Measurements from ENCODE around the gene GLTPD2.
A peak's percentile ranks its signal among the peaks of the same experiment; 100 is the strongest.
"Not testable (repeated sequence)": the region's sequence is repeated elsewhere in the genome, so short reads cannot be mapped to it uniquely, and the experiment has no call there.

The GLTPD2 gene

DNA sequence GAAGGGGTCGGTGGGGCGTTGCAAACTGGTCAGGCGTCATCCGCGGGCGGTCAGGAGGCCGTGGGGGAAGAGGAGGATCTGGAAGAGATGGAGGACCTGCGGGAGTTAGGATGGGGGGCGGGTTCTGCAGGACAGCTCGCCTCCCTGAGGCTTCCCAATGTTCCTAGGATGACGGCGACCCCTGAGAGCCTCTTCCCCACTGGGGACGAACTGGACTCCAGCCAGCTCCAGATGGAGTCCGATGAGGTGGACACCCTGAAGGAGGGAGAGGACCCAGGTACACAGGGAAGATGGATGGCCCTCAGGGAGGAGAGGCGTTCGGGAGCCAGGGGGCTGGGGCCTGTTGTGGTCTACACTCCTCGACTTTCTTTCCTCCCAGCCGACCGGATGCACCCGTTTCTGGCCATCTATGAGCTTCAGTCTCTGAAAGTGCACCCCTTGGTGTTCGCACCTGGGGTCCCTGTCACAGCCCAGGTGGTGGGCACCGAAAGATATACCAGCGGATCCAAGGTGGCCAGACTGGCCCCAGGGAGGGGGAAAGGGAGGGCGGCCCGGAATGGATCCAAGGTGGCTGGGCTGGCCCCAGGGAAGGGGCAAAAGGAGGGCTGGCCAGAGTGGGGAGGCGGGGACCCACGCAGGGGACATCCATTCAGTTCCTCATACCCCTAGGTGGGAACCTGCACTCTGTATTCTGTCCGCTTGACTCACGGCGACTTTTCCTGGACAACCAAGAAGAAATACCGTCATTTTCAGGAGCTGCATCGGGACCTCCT is 19.0 kb downstream of the GLTPD2 start:
- DNase-seq (ENCODE audit: low spot score) (no peak), FAIRE-seq (no peak)

DNA sequence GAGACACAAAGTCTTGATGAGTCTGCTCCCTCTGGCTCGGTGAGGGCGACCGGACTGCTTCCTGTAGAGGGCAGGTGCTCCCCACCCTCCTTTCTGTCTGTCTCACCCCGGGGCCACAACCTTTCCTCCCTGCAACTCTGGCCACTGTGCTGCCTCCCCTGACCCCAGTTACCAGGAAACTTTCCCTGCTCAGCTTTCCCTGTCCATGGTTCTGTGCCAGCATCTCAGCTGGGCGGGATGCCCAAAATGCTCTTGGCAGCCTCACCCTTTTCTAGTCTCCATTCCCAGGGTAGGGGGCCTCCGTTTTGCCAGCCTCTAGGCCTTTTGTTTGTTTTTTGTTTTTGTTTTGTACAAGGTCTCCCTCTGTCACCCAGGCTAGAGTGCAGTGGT is 19.6 kb downstream of the GLTPD2 start:
- FAIRE-seq (no peak), DNase-seq (ENCODE audit: low spot score) (no peak)

DNA sequence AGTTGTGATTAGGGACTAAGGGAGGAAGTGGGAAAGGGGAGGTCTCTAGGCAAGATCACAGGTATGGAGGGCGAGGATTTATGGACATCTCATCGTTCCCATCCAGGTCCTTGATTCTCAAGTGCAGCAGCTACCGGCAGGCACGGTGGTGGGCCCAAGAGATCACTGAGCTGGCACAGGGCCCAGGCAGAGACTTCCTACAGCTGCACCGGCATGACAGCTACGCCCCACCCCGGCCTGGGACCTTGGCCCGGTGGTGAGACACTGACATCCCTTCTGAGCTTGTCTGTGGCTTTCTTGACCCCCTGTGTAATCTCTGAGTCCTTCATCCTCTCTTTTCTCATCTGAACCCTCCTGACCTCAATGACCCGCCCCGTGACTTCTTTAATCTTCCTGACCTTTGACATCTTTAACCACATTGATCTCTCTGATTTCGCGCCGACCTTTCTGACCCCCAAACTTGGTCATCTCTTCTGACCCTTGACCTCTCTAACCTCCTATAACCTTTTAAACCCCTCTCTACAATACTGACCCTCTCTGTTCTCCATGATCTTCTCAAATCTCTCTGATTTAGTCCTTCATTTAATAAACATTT is 22.0 kb downstream of the GLTPD2 start:
- DNase-seq (ENCODE audit: low spot score), result no peak
- FAIRE-seq, result no peak

DNA sequence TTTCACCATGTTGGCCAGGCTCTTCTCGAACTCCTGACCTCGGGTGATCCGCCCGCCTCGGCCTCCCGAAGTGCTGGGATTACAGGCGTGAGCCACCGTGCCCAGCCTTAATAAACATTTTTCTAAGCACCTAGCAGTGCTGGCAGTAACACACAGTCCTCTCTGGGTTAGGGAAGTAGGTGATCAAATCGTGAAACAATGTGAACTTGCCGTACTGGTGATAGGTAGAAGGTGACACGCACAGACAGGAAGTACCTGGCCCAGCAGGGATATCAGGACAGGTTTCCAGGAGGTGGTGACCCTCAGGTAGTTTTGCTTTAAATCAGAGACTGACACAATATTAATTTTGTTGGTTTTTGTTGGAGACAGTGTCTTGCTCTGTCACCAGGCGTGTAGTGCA is 22.7 kb downstream of the GLTPD2 start:
- FAIRE-seq (no peak), DNase-seq (ENCODE audit: low spot score) (no peak)

DNA sequence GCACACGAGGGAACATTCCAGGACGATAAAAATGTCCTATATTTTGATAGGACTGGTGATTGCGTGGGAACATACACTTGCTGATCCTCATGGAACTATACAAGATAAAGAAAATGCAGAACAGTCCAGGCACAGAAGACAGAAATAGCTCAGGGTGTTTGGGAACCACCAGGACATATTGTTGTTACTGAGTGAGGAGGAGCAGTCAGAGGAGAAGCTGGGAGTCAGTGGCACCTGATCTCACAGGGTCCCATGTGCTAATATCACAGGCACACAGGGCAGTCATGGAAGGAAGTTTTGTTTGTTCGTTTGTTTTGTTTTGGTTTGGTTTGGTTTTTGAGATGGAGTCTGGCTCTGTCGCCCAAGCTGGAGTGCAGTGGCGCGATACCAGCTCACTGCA is 23.9 kb downstream of the GLTPD2 start:
- no peak for DNase-seq (ENCODE audit: low spot score)
- no peak for FAIRE-seq

DNA sequence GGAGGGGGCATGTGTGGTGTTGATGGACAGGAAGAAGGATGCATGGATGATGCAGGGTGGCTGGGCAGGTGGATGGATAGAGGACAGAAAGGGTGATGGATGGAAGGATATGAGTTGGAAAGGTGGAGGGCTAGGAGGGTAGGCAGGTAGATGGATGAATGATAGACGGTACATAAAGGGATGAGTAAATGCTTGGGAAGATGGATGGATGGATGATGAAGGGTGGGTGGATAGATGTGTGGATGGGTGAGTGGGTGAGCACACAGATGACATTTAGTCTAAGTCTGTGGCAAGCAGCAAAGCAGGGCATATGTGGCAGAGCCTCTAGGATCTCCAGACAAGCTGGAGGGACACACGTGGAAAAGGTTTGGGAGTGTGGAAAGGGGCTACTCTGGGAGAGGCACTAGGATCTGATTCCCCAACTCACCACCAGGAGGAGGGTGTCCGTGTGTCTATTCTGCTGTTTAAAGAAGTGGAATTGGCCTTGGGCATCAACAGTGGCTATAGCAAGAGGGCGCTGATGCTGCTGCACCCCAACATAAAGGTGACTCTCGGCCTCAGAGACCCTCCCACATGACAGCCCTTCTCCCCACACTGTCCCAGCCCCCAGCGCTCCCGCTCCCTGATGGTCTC is 26.4 kb downstream of the GLTPD2 start:
- FAIRE-seq (no peak), DNase-seq (ENCODE audit: low spot score) (no peak)

DNA sequence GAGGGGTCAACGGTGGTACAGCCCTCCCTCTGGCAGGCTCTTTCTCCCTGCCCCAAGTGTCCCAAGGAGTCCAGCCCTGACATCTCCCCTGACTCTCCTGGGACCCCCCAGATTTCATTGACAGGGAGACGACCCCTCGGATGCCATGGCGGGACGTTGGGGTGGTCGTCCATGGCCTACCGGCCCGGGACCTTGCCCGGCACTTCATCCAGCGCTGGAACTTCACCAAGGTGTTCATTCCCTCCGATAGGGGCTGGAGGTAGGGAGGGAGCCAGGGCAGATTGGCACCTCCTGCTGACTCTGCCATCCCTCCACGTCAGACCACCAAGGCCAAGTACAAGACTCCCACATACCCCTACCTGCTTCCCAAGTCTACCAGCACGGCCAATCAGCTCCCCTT is 28.1 kb downstream of the GLTPD2 start:
- DNase-seq (ENCODE audit: low spot score) (no peak), FAIRE-seq (no peak)

DNA sequence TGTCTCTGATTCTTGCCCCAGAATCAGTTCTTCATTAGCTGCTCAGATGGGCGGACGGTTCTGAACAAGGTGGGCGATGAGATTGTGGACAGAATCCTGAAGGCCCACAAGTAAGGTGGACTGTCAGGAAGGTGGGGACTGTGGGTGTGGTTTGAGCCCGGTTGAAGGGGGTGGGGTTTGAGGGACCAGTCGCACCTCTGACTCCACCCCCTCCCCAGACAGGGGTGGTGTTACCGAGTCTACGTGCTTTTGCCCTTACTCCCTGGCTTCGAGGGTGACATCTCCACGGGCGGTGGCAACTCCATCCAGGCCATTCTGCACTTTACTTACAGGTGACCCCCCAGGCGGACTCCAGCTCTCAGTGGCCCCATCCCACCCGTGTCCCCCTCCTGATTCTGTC is 29.5 kb downstream of the GLTPD2 start:
- DNase-seq (ENCODE audit: low spot score) (no peak), FAIRE-seq (no peak)

DNA sequence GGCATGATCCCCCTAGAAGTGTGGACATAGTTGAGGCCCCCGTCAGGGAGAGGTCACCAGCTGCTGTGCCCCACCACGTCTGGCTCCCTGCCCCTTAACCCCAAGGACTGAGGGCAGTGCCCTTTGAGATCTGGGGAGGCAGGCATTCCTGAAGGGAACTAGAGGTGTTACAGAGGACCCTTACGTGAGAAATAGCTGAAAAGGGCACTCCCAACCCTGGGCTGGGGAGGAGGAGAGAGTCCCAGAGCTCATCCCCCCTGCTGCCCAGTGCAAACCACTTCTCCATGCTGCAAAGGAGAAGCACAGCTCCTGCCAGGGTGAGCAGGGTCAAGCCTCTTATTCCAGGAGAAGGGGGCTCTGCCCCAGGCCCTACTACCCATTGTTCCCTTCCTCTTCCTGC is 34.1 kb downstream of the GLTPD2 start:
- DNase-seq (ENCODE audit: low spot score), result no peak
- no peak for FAIRE-seq

DNA sequence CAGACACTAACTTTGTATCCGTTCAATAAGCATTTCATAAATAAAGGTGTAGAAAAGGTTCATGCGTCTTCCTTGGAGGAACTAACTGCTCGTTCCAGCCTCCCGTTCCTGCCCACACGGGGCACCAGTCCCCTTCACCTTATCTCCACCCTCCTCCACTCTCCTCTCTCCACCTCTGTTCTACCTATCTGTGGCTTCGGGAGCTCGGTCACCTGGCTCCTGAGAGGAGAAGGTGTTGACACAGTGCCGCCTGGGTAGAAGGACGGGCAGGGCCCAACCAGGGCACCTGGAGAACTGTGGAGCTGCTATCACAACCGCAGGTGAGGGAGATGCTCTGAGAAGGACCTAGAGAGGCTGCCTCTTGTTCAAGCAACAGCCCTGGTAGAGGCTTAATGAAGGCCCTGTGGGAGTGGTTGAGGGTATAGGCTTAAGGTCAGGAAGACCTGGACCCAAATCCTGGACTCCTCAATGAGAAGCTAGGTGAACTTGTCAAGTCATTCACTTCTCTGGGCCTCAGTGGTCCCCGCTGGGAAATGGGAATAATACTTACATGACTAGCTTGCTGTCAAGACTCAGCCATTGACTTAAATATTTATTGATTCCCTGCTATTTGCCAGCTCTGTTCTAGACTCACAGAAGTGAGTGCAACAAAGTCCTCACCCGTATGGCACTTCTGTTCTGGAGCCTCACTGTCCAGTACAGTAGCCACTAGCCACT is 34.8 kb downstream of the GLTPD2 start:
- DNase-seq (ENCODE audit: low spot score), result no peak
- no peak for FAIRE-seq

DNA sequence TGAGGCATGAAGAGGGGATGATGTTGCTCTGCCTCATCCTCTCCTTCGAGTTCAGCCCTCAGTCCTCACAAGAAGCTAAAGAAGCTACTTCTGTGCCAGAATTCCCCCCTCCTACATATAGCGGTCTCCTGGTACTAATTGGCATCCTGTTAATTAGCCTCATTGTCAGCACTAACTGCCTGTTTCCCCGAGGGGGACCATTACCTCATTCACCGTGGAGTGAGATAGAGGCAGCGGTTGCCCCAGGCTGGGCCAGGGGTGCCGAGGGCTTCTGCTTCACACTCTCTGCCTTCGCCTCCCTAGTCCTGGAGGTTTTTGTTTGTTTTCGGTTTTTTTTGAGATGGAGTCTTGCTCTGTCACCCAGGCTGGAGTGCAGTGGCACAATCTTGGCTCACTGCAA is 38.6 kb downstream of the GLTPD2 start:
- no peak for FAIRE-seq

DNA sequence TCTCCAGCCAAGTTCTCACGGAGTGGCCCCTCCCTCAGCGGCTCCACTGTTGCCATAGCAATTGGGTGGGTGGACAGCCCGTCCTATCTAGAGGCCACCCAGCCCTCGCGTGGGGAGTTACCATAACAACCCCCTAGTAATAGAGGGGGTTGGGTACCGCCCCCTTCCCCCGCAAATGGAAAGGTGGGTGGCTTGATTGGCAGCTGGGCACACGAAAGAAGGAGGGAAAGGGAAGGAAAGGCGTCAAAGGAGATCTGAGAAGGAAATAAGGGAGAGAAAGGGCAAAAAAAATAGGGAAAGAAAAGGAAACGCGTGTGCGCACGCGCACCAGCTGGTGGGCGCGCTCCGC is 44.0 kb downstream of the GLTPD2 start:
- not testable (repeated sequence) for FAIRE-seq; DNase-seq (ENCODE audit: low spot score)

More for the DNA sequence above, 38.6 kb downstream of the GLTPD2 start:
- no peak for DNase-seq (ENCODE audit: low spot score)

DNA sequence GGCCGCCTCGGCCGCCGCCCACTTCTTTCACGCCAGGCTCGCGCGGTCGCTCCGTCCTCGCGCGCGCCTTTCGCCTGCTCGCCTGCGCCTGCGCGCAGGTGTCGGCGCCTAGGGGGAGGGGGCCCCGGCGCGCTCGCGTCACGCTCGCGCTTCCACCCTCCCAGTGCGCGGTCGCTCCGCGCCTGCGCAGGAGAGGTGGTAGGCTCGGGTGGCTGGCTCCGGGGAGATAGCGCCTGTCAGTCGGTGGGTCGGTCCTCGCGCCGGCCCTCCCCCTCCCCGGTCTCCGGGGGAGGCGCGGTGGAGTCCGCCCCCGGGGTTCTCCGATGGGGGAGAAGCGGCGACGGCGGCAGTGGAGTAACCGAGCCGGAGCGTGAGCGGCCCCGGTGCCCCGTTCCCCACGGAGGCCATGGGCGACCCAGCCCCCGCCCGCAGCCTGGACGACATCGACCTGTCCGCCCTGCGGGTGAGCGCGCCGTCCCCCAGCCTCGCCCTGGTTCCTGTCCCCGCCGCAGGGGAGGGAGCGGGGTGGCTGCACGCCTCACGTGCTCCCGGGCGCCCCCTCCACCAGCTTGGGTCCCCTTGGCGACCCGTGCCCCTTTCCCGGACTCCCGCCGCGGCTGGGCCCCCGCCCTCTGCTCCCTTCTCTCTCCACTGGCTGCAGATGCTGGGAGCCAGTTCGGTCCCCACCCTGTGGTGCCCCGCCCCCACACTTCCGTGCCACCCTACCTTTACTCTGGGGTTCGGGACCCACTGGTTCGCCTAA is 44.6 kb downstream of the GLTPD2 start, which contains the start of gene MINK1:
MINK1 (plus strand) TSS at position 163 of the 763 bp plus-strand sequence; CDS start at position 407, 244 bp downstream.
- FAIRE-seq (no peak), DNase-seq (ENCODE audit: low spot score) (peak; percentile 86)

DNA sequence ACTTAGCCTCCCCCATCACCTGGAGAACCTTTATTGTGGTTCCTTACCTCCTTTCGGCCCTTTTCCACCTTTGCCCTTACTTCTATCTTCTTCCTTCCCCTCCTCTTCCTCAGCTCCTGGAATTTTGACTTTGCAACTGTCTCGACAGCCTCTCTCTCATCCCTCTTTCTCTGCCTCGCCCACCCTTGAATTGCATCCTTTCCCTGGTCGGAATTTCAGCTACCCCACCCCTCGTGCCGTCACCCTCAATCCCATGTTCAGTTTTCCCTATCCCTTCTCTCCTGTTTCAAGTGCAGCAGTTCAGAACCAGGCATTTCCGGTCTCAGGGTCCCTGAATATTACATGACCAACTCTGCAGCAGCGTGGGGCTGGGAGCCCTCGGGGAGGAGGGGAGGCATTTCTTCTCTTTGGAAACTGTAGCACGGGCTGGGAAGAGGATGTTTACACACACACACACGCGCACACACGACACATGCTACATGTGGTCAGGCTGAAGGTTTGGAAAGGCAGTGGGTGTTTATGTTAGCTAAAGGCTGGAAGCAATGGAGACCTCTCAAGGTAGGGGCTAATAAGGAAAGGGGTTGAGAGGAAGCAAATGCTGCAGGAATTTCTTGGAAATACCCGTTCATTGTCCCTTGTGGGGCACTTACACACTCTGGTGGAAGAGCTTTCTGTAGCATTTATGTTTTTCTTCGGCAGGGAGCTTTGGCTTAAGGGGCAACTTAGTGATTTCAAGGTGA is 45.3 kb downstream of the GLTPD2 start:
- DNase-seq (ENCODE audit: low spot score), result peak; percentile 5
- FAIRE-seq, result no peak

DNA sequence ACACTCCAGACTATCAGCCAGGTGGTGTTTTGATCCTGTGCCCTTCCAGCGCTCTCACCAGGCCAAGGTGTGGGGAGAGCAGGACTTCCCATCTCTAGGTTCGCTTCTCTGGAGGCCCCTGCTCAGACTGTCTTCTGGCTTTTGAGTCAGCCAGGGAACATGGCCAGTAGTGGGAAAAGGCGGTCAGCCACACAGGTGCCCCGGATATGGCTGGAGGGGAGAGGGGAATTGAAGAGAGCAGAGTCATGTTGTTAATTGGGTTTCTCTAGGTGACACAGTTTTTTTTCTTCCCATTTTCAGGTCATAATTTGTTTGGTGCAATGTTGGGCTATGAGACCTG is 45.9 kb downstream of the GLTPD2 start:
- DNase-seq (ENCODE audit: low spot score) (no peak), FAIRE-seq (no peak)

DNA sequence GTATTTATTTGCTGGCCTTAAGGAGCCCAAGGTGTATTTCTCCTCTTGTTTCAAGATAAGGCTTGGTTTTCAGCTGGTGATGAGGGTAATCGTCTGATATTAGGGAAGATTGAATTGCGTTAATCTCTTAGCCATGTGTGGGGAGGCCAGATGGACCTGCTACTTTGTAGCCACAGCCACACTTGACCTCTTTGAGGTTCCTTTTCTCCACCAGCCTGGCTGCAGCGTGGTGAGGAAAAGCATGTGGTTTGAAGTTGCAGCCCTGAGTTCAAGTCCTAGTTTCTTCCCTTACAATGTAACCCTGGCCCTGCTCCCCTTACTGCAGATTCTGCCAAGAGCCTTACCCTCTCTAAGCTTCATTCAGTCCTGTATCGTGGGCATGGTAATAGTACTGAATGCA is 47.5 kb downstream of the GLTPD2 start:
- FAIRE-seq, result no peak

DNA sequence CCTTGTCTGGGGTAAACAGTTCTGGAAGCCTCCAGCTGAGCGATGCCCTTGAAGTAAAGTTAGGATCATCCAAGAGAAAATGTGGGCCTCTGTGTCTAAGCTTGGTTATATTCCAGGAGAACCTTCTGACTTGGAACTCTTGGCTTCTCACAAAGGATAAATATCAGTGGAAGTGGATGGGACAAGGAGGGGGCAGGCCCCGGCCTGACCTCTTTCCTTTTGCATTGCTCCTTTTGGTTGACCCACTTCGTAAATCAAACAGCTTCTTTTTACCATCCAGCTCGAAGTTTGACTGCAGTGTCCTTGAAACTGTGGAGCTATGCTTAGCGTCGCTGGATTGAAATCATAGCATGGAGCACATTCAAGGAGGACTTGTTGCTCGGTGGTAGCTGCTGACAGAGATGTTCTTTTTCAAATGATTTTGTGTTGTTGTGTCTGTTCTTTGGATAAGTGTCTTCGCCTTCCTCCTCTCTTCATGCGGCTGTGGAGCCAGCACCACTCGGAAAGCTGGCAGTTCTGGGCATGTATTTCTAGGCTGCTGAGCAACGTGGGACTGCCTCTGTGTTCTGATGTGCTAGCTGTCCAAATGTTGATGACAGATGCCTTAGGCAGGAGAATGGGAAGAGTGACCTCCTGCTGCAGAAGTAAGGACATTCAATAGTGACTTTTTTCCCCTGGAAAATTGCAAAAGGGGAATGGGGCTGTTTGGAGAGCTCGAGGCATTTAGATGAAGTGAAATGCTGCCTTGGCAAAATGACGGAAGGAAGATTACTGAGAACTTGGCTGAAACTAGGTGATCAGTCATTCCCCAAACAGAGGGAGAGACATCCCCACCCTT is 48.9 kb downstream of the GLTPD2 start:
- no peak for FAIRE-seq
- no peak for DNase-seq (ENCODE audit: low spot score)

More for the DNA sequence above, 47.5 kb downstream of the GLTPD2 start:
- DNase-seq (ENCODE audit: low spot score), result no peak

DNA sequence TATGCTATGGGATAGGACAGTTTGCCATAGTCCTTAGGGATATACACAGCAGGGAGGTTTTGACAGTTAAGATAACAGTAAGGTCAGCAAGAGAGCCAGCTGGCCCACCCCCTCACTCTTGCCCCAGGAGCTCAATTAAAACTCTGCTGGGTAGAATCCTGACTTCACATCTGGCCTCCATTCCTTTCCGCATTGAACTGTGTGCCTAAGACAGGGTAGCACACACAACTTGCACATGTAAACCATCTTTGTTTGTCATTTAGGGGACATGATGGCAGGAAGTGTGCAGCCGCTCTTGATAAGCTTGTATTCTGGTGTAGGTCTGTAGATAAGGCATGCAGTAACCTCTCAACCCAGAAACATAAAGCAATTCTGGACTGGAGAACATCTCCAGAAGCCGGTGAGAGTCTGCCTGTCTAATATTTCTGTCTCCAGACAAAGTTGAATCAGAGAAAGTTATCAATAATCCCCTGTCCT is 49.6 kb downstream of the GLTPD2 start:
- FAIRE-seq (no peak), DNase-seq (ENCODE audit: low spot score) (no peak)

DNA sequence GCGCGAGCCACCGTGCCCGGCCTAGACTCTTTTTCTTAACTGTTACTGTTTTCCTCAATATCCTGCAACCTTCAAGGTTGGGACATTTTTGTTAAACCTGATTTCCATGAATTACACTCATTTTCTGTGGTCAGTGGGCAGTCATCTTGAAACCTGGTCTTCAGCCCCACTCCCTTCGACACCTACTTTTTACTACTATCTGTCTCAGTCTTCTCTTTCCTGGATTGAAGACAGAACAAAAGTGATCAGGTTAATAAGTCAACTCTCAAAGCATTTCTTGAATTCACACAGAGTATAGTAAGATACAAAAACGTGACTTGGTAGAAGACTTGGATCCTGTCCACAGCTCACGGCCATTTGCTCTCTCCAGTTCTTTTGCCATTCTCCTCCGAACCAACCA is 50.5 kb downstream of the GLTPD2 start:
- DNase-seq (ENCODE audit: low spot score) (no peak), FAIRE-seq (no peak)
